Stimulated activated CD4-positive, alpha-beta T cell treated with anti-CD3 and anti-CD28 coated beads, Interleukin-12 subunit alpha, Interleukin-12 subunit beta, amount 100 ng/mL, for 24 hours (primary cell): ENCODE measurements around the gene CHST1.

ENCODE experiments used
- DNase-seq, 2 experiments: peaks; one replicate each; pipeline ENCODE4 v3.0.0-alpha.2; 2020; ENCODE audit warnings: low read depth in 2 of 2

Gene CHST1

DNA sequence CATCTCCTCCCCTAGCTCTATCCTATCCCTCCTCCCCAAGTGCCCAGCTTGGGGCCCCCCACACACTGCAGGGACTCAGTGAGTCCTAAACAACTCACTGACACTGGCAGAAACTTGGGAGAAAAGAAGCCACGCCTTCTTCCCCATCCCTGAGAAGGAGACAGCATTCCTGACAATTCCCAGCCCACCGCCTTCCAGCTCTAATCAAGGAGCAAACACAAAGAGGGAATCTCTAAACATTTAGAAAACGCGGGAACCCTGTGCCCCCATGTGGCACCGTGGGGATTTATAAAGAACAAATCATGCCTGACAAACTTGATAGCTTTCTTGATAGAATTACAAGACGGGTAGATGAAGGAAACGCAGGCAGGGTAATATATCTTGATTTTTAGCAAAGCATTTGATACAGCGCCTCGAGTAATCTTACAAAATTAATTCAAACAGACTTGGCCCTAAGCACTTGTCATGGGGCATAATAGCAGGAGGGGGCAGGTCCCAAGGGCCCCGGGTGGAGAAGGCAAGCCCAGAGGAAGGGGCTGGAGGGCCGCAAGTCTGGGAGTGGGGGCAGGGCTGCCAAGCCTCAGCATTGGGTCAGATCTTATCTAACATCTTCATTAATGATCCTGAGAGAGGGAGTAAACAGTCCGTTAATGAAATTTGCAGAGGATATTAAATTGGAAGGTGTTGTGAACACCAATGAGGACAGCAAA is 4.5 kb downstream of the CHST1 start:
- no peak for DNase-seq

DNA sequence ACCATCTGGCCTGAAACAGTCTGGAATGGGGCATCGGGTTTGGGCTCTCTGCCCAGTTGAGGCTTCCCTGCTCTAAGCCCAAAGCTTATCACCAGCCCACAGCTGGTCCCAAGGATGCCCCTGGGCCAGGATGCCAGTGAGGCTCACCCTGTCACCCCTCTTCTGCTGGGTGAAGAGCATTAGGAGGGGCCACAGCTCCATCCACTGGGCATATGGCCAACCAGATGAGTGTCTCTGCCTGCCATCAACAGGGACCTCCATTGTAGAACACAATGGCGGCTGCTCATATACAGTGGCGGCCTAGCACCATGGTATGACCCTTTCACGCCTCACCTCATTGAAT is 5.6 kb downstream of the CHST1 start:
- no peak for DNase-seq

DNA sequence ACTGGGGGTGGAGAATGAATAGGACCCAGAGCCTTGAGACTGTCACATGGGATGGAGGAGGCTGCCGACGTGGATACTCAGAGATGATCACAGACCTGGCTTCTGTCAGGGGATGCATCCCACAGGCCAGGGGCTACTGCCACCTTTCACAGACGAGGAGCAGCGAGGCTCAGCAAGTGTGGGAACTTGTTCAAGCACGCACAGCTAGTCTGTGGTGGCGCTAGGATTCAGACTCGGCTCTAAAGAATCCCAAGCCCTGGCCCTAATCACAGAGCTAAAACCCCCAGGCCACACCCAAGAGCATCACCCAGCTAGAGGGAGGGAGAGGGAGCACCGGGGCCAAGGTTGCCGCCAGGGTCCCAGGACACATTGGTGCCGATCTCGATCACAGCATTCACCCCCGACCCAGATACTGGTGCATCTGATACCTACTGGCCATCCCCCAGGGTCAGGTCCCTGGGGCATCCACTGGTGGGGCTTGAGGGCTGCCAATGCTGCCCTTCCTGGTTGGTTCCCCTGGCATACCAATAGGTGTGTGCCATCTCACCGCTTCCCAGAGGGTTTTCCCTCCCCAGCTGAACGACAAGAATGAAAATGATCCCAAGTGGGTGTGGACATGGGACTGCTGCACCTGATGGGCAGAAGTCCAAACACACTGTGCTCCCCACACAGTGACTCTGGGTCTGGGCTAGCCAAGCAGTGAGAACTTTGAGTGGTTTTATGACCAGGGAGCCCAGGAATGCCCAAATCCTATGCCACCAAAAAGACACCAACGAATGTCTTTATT is 6.2 kb downstream of the CHST1 start:
- DNase-seq, result no peak

DNA sequence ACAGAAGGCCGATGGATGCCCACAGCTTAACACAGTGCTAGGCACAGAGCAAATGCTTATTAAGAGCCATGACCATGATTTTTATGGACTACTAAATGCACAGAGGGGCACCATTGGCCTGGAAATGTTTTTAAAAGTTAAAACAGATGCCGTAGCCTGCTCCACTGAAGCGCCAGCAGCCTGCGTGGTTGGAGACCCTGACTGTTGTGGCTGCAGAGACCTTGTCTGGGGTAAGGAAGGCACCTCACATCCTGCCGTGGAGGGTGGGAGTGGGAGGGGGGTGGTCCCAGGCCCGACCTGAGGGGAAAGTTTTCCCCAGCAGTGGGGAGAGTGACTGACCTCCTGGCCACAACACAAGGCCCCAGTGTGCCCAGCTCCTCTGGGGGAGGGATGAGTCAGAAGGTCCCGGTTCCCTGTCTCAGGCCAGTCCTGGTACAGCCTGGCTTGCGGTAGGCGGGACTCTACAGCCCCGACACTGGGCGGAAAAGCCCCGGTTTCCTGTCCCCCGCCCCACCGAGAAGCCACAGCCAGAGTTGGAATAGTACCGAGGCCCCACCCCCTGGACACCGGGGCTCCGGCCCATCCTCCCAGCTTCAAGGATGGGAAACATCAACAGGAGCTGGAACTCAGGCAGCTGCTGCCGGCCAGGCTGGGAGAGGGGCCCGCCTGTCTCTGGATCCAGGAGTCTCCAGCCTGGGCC is 7.0 kb downstream of the CHST1 start:
- DNase-seq, result no peak

DNA sequence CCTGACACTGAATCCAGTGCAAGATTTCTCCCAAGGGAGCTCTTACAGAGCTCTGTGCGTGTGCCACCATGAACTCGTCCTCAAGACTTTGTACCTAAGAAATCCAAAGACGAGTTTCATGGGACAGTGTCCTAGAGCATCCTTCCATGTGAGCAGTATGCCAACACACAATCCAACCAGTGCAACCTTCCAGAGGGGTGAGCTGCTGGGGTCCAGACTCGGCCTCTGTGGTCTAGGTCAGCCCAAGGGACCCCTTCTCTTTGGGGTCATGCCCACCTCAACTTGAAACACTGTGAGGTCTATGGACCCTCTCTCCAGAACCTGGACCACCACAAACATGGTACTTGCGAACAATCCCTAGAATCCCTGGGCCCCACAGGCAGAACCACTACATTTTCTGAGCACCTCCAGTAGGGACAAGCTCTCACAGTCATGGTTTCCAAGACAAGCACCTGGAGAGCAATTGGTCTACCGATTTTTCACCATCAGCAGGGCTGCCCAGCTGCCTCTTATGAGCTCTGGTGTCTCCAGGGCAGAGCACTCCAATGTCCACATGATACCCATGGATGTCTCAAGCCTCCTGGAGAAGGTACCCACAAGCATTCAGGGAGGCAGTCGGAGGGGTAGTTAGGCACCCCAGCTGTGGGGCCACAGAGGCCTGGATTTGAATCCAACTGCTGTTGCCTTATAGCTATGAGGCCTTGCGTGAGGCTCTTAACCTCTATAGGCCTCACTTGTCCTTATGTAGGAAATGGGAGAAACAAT is 7.7 kb downstream of the CHST1 start:
- no peak for DNase-seq

DNA sequence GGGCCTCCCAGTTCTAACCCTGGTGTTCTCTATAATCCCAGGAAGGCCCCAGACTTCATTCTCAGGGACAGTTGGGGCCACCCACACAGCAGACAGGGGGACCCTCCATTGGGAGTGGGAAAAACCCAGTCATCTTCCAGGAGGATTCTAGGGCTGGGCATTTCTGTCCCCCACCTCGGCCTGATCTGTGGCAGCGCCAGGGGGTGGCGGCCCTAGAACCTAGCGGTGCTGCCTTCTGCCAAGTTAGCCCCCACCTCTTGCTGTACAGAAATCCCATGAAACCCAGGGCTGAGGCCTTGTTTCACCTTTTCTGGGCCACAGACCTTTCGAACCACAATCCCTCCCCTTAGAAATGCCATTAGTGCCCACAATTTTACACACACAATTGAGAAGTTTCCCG is 9.6 kb downstream of the CHST1 start:
- DNase-seq, result no peak

DNA sequence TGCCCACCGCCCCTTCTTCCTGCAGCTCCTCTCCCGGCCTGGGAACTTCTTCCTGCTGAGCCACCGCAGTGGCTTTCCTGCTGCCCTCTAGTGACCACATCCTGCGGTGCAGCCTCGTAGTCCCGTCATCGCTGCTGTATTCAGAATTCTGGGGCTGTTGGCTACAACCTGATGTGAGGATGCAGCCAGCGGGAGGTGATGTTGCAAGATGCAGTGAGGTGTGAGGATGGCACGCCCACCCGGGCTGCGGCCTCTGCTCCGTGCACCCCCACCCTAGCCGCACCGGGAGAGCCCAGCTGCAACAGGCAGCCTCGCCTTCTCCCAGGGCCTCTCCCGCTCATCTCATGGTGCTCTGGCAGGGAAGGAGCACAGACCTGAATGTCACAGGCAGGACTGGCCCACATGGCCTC is 10.1 kb downstream of the CHST1 start:
- DNase-seq, result peak; percentile 30 to 66

DNA sequence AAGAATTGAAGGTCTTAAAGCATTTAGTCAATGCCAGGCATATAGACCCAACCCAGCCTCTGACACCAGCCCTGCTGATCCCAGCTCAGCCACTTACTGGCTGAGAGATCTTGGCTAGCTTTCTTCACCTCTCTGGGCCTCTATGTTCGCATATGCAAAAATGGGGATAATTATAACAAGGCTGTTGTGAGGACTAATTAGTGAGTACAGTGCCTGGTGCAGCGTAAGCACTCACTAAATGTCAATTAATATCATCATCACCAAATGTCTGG is 10.5 kb downstream of the CHST1 start:
- DNase-seq, result no peak

DNA sequence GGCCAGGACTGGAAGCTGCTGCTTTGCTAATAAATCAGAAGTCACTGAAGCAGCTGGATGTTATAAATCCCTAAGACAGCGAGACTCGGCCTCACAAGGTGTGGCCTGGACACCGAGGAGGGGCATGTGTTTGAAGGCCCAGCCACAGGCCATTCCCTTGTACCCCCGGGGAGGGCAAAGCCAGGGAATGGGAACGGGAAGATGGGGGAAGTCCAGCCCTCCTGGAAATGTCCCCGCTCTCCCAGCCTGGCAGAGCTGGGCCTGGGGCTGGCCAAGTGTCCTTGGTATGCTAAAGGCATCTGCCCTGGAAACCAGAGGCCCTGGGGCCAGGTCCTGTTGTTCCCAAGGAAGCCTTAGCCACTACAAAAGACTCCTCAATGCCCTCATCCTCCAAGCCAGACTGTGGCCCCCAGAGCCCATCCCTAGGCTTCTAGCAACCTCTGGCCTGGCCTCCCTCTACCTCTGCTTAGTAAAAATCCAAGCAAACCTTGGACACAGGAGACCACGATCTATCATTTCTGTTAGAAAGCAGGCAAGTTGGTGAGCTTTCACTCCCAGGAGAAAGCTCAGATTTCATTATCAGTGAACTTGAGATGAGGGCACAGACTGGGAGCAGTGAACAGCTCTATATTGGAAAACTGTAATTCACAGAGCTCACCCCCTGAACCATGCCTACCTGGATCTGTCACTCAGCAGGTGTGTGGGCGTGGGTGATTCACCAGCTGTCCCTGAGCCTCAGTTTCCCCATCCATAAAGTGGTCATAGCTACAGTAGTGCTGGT is 11.0 kb downstream of the CHST1 start:
- DNase-seq, result no peak

DNA sequence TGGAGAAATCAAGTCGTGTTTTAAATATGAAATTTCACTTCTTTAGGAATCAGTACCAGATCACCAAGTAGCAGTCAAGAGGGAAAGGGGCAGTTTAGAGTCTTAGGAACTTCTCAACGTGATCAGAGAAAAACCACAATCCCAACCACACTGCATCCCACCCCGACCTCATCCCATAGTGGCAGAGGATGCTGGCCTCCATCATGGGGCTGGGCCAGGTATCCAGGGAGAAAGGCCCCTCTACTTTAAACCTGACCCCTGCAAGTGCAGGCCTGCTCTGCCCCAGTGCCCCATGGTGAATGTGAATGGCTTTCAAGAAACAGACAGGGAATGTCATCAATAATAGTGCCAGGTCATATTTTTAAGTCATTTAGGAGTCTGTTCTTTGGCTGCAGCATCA is 12.1 kb downstream of the CHST1 start:
- no peak for DNase-seq

DNA sequence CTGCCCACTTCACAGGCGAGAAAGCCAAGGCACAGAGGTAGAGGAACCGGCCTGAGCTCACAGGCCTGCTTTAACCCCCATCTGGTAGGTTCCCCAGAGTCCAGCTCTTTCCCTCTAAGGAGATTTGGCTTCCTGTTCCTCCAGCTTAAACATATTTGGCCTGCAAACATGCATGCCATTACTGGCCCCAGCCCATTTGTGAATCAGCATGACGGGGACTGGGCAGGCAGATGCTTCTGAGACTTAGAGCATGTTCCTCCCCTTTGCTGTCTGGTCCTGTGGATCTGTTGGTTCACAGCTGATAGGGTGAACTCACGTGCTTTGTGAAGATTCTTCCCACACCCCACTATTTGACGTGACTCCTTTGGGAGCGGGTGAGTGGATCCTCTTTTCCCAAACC is 12.6 kb downstream of the CHST1 start:
- no peak for DNase-seq

DNA sequence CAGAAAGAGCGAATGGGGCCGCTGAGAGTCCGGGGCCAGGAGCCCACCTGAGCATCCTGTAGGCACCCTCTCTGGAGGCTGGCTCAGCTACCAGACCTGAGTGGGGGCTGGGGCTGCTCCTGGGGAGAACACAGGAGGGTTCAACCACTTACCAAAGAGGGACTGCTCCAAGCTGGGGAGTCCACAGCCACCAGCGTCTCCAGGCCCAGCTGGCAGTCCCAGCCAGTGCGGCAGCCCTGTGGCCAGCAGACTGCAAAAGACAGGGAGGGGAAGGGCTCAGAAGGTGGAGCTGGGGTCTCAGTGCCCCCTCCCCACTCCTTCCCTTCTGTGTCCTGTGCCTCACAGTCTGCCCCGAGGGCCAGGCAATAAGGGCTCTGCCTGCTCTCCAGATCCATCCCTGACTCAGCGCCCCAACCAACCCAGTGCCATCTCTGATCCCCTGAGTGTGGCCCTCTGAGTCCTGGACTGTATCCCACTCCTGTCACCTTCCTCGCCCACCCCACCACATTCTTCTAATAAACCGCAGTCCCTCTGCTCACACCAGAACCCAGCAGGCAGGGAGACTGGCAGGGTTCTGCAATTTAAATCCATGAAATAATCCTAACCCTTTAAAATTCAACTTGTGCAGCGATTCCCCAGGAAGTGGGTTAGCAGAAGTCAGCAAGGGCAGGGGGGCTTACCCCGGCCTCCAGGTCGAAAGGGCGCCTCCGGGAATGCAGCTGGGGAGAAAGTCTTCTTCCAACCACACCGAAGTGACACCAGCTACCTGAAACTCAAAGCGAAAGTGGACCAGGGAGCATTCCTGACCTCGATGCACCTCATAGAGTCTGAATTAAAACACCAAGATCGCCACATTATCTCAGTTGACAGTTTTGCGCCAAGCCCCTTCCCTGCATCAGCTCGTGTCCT is 13.3 kb downstream of the CHST1 start:
- no peak for DNase-seq

DNA sequence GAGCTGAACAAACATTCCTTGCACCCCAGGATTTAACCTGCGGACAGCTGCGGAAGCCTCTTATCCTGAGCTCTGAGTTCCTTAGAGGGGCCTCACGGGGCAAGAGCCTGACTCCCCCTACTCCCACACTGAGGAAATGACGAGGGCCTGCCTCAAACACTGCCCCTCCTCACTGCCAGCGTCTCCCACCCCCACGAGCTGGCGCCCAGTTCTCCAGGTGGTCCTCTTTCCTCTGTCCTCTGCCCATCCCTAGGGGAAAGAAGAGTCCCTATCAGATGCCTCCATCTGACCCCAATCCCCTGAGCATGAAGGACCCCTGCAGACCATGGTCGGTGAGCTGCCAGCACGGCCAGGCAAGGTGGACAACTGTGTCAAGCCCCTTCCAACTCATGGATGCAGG is 14.3 kb downstream of the CHST1 start:
- no peak for DNase-seq

DNA sequence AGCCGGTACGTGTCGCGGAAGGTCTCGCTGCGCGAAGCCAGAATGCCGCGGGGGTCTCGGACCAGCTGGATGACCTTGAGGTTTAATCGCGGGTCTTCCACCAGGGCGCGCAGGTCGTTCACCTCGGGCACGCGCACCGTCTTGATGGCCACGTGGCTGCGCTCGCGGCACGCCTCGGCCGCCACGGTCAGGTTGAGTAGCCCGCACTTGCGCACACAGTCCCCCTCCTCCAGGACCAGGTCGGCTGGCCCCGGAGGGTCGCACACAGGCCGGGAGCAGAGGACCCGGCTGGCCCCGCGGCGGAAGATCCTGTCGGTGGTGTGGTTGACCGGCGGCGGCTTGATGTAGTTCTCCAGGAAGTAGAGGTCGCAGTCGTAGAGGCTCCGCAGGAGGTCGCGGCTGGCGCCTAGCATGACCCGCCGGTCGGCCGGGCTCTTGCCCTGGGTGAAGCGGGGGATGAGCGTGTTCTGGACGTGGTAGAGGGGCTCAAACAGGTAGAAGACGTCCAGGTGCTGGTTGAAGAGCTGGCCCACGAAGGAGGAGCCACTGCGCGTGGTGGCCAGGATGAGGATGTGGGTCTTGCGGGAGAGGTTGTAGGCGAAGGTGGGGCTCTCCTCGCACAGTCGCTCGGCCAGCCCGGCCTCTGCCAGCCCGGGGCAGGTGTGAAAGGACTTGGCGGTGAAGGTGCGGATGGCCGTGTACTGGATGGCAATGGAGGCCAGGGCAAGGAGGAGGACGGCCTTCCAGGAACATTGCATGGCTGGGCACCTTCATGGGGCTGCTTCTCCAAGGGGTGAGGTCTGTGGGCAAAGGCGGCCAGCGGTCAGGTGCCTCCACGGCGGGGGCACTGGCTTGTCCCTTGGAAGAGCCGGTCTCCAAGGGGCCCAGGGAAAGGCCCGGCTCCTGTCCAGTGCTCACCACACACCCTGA is 15.0 kb downstream of the CHST1 start:
- DNase-seq, result no peak

DNA sequence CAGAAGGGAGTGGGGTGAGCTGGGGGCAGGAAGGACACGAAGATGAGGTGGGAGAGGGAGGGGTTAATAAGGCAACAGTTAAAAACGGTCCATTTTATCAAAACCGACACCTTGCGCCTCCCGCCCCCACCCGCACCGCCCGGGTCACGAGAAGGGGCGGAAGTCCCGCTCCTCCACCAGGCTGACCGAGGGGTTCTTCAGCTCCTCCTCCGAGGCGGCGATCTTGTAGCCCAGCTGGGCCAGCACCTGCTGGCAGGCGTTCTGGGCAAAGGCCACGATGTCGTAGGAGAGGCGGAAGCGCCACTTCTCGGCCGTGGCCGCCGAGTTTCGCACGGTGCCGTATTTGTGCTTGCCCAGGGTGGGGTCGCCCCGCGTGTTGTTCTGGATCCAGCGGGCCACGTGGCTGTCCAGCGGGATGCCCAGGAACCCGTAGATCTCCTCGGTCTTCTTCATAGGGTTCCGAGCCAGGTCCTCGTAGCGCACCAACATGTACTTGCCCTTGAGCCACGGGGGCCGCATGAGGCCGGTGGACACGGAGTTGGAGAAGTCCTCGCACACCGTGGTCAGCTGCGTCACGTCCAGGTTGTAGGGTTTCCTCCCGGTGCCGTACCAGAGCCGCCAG is 15.8 kb downstream of the CHST1 start:
- DNase-seq, result no peak

DNA sequence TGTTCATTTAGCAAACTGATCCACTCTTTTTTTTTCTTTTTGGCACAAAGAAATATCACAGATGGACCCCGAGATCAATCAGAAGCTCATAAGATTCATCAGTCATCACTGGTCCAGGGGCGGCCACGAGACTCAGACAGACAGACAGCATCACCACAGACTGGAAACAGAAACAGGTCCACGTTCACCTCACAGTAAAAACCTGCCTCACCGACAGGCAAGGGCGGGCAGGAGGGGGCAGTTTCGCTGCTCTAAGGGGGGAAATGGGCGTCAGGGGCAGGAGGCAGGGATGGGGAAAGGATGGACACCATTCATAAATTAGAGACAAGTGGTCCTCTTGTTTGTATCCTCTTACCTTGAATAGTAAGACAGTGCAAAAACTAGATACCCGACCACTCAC is 16.5 kb downstream of the CHST1 start:
- DNase-seq, result no peak

DNA sequence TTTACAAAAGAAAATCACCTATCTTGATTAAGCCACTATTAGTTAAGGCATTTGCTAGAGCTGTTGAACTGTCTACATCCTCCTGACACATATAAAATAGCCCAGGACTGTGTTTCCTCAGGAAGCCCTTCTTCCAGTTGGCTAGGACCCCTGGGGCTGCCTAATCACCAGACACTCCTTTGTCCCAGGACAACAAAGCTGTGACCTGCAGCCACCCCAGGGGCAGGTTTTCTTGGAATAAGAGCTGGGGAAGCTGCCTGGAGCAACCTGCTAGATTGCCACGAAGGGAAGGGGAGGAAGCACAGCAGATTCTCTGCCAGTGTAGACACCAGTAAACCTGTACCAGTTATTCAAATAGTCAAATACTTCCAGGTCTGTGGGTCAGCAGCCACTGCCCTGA is 17.6 kb downstream of the CHST1 start:
- no peak for DNase-seq

DNA sequence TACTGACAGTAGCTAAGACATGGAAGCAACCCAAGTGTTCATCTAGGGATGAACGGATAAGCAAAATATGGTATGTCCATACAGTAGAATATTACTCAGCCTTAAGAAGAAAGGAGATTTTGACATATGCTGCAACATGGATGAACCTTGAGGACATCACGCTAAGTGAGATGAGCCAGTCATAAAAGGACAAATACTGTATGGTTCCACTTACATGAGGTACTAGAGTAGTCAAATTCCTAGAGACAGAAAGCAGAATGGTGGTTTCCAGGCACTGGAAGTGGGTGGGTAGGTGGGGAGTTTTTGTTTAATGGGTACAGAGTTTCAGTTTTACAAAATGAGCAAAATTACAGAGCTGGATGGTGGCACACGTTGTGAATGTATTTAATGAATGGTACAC is 18.1 kb downstream of the CHST1 start:
- no peak for DNase-seq

DNA sequence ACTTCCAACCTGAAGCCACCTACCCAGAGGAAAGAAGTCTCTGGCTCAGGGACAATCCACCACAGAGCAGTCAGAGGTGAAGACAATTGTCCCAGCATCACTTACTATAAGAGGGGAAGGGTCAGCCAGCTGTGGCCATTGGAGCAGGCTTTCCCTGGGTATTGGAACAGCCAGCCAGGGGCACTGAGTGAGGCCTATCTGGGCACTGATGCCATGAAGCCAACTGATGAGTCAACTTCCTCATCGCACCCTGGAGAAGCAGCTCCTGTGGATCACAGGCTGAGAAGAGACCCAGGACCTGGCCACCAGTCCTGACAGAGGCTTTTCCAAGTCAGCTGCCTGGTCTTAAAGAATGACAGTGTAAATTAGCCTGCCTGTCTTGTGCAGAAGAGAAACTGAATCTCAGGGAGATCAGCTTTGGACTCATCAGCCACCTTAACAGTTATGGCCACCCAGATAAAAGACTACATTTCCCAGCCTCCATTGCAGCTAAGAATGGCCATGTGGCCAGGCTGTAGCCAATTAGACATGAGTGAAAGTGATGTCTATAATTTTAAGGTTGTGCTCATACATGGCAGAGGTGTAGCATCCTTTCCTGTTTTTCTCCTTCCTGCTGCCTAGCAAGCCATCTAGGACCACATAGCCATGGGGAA is 19.0 kb downstream of the CHST1 start:
- DNase-seq, result no peak
